ENCODE data around the gene CXCR4.
"Not testable (repeated sequence)": the region's sequence is repeated elsewhere in the genome, so short reads cannot be mapped to it uniquely, and the experiment has no call there.

Gene CXCR4

DNA sequence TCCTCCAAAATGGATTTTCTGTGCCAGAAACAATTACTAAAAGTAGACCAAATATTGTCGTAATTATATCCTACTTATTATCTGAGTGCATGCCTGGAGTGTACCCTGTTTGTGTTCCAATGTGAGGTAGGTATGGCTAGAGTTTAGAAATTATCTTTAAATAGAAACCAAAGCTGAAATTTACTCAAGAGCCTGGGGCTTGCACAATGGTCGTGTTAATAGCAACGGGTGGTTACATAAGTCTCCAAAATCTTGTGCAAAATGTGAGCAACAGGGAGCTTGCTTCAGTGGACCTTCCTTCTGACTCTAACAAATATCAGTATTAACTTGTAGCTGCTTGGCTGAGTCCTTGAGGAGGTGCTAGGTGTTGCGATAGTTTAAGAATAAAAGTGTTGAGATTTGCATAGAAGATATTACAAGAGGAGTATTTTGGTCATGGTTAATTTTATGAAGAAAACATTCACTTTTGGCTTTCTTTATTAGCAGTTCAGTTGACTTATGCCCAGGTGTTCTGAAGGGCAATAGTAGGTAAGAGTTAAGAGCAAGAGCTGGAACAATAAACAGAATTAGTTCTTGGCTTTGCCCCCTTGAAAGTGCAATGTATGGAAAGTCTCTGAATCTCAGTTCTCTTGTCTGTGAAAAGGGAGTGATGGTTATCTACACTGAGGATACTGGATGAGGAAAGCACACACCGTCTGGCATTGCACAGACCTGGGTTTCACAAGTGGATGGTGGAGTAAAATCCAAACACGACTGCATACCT is 4.6 kb downstream of the CXCR4 start:
- no peak for DNase-seq

DNA sequence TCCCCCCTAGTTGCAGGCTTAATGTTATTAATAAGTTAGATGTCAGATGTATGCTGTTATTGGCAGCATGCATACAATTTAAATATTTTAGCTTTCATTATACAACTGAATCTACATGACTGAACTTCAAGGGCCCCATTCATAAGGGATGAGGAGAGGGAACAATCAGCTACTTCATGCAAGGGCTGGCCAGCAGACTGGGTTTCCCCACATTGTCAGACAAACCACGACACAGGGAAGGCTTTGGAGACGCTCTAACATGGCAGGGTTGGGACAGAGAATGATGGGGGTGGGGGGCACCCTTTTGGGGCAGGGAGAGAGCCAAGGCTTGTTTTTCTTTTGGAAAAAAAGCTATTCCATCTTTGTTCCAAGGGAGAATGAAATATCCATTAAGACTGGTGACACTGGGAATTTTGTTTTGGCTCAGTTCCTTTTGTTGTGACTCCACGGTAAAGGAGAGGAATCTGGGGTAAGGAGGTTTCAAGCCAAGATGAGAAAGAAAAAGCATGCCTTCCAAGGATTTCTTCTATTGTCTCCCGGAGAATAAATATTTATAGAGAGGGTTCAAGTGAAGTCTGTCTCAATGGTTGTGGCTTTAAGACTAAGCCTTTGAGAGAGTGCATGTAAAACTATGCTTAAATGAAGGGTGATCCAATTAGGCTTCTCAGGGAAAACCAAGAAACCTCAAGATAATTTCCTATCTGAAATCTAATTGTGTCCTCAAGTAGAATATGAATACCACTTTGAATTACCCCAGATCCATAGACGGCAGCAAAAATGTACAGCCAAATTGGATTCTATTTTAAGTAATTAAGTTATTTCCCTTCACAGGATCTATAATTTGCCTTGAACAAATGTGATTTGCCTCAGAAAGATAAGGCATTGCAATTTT is 5.4 kb downstream of the CXCR4 start:
- DNase-seq: no peak

DNA sequence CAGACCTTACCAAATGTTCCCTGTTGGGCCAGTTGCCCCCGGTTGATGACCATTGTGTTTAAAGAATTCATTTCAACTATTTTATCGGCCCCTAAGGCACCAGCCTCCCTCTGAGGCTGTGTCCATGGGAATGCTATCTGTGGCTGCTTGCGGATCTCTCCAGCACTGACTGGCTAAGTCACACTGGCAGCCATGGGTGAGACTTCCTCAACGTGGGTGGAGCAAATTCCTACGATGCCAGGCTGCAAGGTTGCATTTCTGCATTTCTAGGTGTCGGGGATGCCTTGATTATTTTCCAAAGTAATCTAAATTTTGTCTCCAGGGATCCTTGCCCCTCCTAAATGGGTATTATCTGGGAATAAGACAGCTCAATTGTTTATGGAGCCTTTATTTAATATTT is 6.2 kb downstream of the CXCR4 start:
- no peak for DNase-seq

DNA sequence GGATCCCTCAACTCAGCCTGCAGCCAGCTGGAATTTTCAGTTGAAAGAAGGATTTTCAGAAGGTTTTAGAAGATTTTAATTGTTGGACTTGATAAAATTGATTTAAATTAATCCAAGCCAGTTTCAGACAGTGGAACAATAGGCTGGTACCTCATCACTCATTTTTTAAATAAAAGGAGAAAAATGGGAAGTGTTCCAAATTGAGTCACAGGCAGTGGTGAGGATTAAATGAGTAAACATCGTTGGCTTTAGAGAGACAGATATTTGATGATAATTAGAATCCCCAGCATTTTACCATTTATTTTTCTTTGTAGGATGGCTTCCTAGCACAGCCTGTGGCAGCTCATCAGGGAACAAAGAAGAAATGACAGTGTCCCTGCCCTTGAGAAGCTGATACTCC is 7.4 kb downstream of the CXCR4 start:
- DNase-seq: no peak

DNA sequence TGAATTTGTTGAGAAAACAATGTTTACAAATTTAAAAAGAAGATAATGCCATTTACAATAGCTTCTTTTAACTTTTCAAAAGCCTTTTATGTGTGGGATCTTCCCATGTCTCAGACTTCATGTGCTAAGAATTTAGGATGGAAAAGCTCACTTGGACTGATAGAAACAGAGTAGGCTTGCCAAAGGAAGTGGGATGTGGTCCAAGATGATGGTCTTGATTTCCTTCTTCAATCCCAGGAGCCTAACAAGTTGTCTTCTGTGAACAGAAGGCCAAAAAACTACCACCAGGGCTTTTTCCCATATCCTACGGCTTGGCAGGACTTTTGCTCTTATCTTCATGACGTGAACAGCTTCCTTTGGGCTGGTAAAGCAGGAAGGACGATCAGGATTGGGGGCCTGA is 9.5 kb downstream of the CXCR4 start:
- DNase-seq: no peak

DNA sequence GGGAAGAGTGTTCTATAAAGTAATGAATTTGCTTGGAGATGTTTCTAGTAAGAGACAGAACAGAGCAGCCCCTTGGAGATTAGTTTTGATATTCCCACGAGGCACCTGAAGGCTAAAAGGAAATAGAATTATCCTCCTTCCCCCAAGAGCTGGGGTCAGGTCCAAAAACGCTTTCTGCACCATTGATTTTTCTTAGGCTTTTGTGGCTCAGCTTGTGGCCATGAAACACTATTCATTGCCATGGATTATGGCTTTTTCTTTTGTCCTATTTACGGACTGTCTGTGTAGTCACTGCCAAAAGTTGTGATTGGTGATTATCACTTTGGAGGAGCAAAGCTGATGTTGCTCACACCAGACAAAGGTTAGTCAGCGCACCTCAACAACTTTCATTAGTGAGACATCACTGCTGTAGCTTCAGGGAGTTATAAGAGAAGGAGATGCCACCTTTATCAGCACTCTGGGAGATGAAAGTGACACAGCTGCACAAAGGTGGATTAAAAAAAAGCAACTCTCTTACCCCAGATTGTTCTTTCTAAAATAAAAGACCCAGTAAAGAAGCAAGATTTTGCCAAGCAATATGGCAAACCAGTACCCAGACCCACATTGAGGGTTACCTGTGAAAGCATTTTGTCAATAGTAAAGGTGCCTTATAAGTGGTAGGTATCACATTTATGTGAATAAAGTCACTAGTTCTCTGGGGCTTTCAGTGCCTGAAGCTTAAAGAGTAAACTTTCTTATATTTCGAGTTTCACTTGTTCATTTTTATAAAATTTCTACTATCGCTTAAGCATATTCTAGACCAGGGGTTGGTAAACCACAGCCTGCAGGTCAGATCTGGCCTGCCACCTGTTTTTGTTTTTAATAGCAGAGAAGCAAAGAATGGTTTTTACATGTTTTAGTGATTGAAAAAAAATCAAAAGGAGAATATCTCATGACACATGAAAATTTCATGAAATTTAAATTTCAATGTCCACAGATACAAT is 10.6 kb downstream of the CXCR4 start:
- no peak for DNase-seq

DNA sequence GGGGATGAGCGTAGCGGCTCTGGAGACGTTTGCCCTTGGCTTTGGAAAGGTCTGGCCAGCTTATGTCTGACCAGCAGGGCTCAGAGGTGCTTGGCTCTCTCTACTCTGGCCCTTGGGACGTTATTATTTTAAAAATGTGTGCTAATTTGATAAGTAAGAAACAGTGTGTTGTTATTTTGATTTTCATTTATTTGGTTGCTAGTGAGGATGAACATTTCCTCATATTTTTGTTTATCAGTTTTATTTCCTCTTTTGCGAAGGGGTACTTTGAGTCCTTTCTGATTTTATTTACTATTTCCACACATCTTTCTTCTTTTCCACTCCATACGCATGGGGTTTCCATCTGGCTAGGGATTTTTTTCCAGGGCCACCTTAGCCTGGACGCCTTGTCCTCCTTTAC is 11.4 kb downstream of the CXCR4 start:
- no peak for DNase-seq

DNA sequence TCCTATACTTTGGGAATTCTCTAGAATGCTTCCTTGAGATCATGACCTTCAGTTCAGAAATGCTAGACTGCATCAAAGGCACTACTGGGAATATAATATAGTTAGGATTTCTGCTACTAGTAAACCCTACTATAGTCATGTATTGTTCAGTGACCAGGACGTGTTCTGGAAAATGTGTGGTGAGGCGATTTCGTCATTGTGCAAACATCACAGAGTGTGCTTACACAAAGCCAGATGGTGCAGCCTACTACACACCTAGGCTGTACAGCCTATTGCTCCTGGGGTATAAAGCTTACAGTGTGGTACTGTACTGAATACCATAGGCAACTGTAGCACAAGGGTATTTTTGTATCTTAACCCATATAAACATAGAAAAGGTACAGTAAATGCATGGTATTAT is 13.0 kb downstream of the CXCR4 start:
- no peak for DNase-seq

DNA sequence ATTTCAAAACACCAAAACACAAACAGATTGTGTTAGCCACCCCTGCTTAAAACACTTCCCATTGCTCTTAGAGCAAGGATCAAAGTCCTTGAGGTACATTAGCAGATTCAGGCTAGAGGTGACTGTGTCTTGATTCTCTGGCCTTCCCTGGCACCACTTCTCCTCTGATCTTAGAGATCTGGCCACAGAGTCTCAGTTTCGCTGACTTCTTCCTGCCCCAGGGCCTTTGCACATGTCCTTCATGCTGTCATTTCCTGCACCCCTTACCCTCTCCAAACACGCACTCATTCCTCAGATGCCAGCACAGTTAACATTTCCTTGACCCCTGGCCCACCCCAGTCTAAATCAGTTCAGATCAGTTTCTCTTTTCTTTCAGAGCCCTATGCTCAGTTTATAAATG is 16.9 kb downstream of the CXCR4 start:
- DNase-seq: no peak

DNA sequence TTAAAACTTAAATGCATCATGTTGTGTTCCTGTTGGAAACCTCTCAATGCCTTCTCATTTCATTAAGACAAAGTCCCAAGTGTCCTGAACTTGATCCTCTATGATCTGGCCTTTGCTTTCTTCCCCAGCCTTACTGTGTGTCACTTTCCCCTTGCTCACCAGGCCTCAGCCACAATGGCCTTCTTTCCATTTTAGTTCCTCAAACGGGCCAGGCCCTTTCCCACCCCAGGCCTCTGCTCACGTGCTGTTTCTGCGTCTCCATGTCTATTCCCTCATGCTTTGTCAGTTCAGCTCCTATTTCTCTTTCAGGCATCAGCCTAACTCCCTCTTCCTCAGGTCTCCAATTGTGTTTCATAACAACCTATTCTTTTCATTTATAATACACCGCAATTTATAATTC is 19.5 kb downstream of the CXCR4 start:
- no peak for DNase-seq

DNA sequence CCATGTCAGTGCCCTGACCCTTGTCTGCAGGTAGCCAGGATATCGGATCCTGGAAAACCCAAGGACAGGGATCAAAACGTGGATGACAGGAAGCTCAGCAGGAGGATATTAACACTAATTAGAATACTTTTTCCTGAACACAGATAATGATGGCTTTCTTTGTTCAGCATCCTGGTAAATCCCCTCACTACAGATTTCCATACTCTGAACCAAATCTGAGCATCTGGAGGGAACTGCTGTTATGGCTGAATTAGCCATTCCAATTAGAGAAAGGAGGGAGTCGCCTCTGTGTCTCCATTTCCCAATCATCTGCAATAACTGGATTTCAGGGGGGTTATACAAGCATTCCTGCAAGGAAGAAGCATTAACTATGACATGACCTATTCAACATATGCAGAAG is 24.4 kb downstream of the CXCR4 start:
- DNase-seq: no peak

DNA sequence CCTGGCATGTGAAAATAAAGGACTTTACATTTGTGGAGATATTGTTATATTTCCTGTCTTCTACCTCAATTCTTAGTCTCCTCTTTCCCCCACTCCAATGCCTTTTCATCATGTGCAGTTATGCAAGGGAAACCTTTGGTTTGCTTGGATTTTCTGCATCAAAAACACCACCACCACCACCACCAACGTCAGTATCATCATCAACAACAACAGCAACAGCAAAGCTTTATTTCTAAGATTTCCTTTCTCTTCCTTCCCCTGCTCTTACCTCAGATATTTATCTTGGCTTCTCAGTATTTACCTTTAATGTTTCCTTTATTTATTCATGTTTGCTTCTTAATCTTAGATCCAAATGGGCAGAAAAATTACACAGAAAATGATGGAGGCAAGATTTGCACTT is 26.1 kb downstream of the CXCR4 start:
- DNase-seq: no peak

DNA sequence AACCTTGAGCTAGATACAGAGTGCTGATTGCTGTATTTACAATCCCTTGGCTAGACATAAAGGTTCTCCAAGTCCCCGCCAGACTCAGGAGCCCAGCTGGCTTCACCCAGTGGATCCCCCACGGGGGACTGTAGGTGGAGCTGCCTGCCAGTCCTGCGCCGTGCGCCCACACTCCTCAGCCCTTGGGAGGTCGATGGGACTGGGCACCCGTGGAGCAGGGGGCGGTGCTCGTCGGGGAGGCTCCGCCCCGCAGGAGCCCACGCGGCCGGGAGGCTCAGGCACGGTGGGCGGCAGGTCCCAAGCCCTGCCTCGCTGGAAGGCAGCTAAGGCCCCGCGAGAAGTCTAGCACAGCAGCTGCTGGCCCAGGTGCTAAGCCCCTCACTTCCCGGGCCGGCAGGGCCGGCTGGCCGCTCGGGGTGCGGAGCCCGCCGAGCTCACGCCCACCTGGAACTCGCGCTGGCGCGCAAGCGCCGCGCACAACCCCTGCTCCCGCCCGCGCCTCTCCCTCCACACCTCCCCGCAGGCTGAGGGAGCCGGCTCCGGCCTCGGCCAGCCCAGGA is 30.0 kb downstream of the CXCR4 start:
- not testable (repeated sequence) for DNase-seq

DNA sequence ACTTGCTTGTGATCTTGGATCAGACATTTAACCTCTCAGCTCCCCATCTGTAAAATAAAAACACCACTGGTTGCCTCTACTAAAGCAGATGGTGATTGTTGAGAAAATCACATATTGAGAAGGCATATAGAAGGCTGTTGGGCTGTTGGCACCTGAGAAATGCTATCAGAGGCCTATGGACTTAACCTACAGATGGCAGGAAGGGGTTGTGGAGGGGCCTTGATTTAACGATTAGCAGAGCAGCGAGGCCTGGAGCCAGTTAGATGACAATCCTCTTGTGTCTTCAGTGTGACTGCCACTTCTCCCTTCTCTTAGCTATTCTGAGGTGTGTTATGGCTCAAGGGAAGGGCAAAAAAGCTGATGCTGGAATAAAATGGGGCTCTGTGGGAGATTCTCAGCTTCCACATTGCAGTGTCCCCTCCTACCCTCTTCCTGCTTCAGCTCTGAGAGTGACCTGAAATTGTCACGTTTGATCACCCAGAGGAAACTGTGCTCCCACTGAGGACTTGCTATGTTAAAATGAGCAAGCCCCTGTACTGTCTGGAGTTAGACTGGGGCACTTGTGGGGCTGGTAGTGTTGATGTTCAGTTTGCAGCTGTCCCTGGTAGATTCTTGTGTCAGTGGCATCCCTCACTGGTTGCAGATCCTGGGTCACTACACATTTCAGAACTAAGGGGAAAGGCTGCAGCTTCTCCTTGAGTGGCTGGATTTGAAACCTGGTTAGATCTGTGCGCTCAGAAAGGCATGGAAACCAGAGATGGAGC is 31.5 kb downstream of the CXCR4 start:
- no peak for DNase-seq

DNA sequence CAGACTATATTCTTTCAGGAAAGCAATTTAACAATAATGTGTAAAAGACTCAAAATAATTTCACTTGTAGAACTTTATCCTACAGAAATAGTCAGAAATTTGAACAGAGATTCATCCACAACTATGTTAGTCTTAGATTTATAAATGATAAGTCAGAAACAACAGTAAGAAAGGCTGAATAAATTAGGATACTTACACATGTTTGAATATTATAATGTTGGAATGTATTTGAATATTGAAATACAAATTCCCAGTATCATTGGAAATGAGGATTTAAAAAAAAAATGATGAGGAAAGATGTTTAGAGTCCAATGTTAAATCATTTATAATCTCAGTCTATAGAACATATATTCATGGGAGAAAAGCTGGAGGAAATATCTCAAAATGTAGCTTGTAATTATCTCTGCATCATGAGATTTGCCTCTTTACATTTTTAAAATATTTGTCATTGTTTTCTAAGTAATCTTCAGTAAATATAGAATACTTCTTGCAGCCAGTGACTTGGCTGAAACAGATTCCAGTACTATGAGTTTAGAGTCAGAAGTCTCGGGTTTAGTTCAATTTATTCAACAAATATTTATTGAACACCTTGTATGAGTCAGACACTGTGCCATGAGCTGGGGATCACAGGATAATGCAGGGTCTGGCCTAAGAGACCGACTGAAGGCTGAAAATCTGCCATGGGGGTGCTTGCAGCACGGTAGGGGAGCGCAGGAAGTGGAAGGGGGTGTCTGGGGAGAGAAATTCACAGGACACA is 32.3 kb downstream of the CXCR4 start:
- no peak for DNase-seq

DNA sequence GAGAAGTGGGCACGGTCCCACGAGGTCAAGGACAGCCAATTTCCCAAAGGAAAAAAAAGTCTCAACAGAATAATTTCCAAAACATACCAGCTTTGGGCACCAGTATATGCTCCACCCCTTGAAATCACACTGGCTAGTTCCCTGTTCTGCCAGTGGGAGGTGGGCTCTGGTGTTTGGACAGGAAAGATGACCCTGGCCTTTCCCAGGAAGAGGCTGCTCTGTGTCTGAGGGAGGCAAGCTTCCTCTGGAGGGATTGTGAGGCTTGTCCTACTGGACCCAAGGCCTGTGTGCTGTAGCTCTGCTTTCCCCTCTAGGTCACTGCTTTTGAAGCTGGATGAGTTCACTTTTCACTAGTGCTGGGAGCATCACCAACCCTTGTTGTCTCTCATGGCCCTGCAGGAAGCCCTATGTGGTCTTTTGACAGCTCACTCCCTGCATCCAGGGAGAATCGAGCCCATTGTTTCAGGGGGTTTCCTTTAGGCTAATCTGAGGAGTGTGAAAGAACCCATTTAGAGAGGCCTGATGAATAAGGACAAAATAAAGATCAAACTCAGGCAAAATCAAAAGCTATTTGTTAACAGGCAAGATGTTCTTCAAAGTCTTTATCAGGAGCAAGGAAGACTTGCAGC is 36.3 kb downstream of the CXCR4 start:
- no peak for DNase-seq

DNA sequence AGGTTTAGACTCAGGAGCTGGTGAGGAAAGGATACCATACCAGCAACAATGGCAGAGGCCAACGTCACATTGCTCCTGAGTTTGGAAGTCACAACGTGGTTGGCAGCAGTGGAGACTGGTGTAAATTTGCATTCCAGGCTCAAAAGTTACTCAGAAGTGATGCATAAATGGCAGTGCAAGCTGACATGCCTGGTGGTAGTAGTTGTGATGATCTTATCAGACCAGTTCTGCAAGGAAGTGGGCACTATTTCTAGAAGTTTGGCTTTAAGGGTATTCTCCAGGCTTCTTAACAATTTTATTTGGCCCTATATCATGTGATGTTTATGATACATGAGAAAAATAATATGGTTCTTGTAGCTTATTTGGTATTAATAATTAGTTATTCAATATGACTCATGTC is 37.8 kb downstream of the CXCR4 start:
- DNase-seq: no peak

DNA sequence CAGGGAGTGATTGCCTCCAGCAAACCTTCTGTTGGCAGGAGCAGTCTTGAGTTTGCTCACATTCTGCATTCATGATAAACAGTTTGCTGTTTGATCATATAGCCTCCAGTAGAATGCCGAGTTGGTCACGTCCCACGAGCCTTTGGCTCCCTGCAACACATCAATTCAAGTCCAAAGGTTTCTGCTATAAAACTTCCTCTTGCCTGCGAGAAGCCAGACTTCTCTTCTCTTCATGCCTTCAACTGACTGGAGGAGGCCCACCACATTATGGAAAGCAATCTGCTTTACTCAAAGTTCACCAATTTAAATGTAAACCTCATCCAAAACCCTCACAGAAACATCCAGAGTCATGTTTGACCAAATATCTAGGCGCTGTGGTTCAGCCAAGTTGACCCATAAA is 40.8 kb downstream of the CXCR4 start:
- no peak for DNase-seq

DNA sequence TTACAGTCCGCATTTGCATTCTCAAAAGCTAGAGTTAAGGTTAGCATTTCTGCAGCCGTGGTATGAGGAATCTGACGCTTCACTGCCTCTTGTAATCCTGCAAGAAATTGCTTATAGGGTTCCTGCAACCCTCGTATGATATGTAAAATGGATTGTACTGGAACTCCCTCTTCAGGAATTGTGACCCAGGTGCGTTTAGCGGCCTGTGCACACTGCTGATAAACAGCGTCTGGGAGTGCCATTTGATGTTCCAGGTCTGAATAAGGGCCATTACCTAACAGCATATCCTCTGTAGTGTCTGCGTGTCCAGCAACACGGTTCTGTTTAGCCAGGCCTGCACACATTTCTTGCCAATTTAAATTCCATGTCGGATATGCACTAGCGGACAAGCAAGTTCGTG is 42.5 kb downstream of the CXCR4 start:
- DNase-seq: no peak

DNA sequence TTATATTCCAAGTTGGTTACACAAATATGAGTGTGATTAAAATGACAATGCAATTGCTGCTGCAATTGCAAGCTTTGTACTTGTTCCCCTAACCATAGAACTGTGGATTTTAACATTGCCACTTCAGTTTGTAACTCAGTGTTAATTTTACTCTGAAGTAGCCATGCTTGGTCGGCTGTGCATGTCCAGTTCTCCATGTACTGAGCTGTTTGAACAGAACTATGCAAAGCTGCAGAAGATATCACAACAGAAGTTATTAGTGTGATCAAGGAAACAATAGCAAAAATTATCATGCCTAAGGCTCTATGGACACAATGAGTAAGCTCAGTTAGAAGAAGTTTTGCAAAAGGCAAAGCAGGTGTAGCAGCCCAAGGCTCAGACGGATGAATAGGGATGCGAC is 45.3 kb downstream of the CXCR4 start:
- no peak for DNase-seq

DNA sequence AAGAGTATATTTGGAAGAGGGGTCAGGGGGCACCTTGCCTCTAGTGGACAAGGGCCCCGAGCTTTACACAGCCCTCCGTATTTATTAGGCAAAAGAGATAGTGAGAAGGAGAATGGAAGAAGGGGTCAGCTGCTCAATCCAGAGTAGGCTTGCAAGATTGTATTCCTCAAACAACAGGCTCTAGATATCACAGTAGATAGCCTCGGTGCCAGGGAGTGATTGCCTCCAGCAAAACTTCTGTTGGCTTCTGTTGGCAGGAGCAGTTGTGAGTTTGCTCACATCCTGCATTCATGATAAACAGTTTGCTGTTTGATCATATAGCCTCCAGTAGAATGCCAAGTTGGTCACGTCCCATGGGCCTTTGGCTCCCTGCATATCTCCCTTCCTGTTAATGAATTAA is 46.1 kb downstream of the CXCR4 start:
- not testable (repeated sequence) for DNase-seq

All from activated naive CD4-positive, alpha-beta T cell treated with anti-CD3 and anti-CD28 coated beads, Interleukin-2, amount 50 U/mL, for 16 hours (primary cell).